Subcutaneous adipose tissue (tissue), 4 donors: ENCODE results near the gene AGBL1. TPM values are rescaled to one million over a fixed set of nuclear protein-coding genes. Genes with fewer than 3 reads are reported as not detected.

ENCODE experiments used
- CTCF ChIP-seq: fragments of 450-650 bp; IDR thresholded peaks from one replicate; pipeline ENCODE4 v1.5.1; 2016; ENCODE audit warnings: low read depth, mild to moderate bottlenecking, control low read depth, antibody characterized with exemption, moderate library complexity
- total RNA-seq, 4 donors: library from RNA; depleted of rRNA; stranded (reverse); fragments of >200 nt; gene quantifications; one replicate each; pipeline ENCODE4 v1.1.0, GENCODE V29; 2016

Gene AGBL1
- total RNA-seq, 4 donors from 2014 or later = not detected

GRCh38 chr15:86634992-86635638 lies 555.4 kb downstream of the AGBL1 start:
- TF ChIP-seq CTCF = no peak

- TF ChIP-seq CTCF = no peak
These were observed 564.7 kb downstream of the AGBL1 start for GRCh38 chr15:86644339-86644738.

GRCh38 chr15:86645925-86646500 lies 566.3 kb downstream of the AGBL1 start:
- no peak for TF ChIP-seq CTCF

GRCh38 chr15:86647810-86648440 lies 568.3 kb downstream of the AGBL1 start:
- no peak for TF ChIP-seq CTCF

- no peak for TF ChIP-seq CTCF
These were observed 569.6 kb downstream of the AGBL1 start for GRCh38 chr15:86649277-86649676.

- no peak for TF ChIP-seq CTCF
These were observed 570.4 kb downstream of the AGBL1 start for GRCh38 chr15:86650094-86650493.

GRCh38 chr15:86653344-86654197 lies 573.9 kb downstream of the AGBL1 start:
- TF ChIP-seq CTCF = no peak
